Stimulated activated CD4-positive, alpha-beta T cell treated with anti-CD3 and anti-CD28 coated beads, Interleukin-2, amount 100 ng/mL, for 24 hours (primary cell): Measurements from ENCODE around the gene ULK1.

Experiments
- DNase-seq, 2 donors: peaks; one replicate each; pipeline ENCODE4 v3.0.0-alpha.2; 2020

The ULK1 gene

DNA sequence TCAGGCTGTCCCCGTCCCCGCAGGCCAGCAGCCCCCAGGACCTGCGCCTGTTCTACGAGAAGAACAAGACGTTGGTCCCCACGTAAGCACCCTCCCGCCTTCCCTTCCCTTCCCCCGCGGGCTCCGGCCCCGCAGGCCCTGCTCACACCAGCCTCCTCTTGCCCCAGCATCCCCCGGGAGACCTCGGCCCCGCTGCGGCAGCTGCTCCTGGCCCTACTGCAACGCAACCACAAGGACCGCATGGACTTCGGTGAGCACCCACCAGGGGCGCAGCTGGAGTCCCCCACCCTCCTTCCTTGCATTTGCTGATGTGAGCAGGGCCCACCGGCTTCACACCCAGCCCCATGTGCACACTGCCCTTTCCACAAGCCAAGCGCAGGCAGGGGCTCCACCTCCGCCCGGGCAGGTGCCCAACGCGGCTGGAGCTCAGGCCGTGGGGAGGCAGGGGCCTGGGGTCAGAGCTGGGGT lies 15.4 kb downstream of the ULK1 start:
- no peak for DNase-seq

- no peak for DNase-seq
Observed at GRCh38 chr12:131910302-131911027, 16.0 kb downstream of the ULK1 start.

- no peak for DNase-seq
Observed at GRCh38 chr12:131911028-131911650, 16.7 kb downstream of the ULK1 start.

DNA sequence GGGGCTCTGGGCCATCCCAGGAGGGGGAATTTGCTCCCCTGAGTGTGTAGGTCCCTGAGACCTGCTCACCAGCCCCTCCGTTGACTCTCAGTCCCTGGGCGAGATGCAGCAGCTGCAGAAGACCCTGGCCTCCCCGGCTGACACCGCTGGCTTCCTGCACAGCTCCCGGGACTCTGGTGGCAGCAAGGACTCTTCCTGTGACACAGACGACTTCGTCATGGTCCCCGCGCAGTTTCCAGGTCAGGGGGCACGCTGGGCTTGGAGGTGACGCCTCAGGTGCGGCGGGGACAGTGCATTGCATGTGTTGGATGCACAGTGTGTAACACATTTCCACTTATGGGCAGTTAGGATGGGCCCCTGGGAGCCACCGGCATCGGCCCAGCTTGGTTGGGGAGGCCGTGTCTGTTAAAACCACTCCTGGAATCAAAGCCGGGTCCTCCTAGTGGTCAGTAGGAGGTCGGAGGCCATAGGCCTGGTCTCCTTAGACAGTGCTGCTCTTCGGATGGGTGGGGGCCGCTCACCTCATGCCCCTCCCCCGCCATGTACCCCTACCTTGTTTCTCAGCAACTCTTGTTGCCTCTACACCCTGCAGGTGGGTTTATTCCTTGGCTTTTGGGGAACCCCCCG lies 17.5 kb downstream of the ULK1 start:
- DNase-seq: no peak

DNA sequence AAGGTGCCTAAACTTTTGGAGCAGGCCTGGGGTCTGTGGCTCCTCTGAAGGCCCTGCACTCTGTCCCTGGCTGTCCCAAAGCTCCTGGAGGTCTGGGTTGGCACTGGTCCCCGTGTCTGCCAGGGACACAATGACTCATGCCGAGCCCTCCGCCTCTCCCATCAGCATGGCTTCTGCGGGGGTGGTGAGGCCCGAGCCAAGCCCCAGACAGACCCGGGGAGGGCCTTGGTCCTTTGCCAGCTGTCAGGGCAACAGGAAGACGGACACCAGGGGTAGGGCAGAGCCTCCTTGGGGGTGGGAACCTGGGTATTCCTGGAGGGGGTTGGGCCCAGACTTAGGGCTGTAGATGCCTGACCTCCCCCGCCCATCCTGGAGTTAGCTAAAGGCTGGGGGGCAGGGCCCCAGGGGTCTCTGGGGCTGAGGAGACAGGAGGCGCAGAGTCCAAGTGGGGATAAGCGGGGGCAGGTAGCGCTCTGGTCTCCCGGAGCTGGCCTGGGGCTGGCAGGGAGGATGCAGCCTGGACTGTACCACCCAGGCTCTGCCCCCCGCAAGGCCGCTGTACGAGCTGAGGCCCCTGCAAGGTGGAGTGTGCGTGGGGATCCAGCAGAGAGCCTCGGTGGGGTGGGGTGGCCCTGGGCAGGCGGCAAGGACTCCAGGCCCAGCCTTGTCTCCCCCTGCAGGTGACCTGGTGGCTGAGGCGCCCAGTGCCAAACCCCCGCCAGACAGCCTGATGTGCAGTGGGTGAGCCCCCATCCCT lies 18.3 kb downstream of the ULK1 start:
- DNase-seq: no peak

DNA sequence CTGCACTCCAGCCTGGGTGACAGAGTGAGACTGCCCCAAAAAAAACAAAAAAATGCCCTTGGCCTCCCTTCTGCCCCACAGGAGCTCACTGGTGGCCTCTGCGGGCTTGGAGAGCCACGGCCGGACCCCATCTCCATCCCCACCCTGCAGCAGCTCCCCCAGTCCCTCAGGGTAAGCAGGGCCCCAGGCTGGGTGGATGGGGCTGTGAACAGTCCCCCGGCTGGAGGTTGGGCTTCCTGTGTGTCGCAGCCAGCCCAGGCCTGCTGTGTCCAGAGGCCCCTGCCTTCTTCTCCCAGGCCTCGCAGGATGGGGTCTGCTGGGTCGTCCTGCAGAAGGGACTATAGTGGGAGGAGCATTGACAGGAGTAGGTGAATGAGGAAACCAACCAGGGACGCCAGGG lies 19.2 kb downstream of the ULK1 start:
- DNase-seq: no peak

- DNase-seq: no peak
Observed at GRCh38 chr12:131914179-131914702, 19.8 kb downstream of the ULK1 start.

DNA sequence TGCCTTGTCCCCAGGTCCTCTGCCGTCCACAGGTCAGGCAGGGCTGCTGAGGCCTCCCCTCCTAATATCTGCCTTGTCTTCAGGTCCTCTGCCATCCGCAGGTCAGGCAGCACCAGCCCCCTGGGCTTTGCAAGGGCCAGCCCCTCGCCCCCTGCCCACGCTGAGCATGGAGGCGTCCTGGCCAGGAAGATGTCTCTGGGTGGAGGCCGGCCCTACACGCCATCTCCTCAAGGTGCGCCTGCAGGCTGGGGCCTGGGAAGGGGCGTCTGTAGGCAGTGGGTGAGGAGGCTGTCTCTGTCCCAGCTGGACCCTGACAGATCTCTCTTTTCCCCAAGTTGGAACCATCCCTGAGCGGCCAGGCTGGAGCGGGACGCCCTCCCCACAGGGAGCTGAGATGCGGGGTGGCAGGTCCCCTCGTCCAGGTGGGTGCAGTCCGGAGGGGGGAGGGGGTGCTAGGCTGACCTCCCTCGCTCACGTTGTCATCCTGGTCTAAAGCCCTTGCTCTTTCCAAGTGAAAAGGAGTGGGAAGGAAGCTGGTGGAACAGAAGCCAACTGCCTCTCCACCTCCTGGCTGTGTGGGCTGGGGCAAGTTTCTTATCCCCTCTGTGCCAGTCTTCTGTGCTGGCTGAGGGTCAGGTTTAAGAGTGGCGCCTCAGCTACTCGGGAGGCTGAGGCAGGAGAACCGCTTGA lies 20.7 kb downstream of the ULK1 start:
- DNase-seq: no peak

GRCh38 chr12:131915823-131916222 lies 21.4 kb downstream of the ULK1 start:
- DNase-seq: no peak

DNA sequence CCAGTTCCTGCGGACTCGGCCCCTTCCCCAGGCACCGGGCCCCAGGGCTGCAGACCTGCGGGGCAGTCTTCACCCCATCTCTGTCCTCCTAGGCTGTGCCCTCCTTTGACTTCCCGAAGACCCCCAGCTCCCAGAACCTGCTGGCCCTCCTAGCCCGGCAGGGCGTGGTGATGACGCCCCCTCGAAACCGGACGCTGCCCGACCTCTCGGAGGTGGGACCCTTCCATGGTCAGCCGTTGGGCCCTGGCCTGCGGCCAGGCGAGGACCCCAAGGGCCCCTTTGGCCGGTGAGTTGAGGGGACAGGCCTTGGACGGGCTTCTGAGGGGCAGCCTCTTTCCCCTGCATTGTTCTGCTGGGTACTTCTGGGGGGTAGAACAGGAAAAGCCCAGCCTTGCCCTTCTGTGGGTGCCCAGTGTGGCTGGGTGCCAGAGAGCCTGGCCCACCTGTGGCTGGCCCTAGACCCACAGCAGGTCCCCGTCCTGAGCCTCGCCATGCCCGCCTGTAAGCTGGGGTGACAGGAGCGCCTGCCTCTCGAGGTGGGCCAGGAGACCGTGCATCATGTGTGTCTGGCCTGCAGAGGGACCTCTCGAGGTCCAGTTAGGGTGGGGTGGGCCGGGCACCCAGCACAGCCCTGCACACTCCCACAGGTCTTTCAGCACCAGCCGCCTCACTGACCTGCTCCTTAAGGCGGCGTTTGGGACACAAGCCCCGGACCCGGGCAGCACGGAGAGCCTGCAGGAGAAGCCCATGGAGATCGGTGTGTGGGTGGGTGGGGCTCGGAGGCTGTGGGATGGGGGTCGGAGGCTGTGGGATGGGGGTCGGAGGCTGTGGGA lies 22.1 kb downstream of the ULK1 start:
- no peak for DNase-seq

DNA sequence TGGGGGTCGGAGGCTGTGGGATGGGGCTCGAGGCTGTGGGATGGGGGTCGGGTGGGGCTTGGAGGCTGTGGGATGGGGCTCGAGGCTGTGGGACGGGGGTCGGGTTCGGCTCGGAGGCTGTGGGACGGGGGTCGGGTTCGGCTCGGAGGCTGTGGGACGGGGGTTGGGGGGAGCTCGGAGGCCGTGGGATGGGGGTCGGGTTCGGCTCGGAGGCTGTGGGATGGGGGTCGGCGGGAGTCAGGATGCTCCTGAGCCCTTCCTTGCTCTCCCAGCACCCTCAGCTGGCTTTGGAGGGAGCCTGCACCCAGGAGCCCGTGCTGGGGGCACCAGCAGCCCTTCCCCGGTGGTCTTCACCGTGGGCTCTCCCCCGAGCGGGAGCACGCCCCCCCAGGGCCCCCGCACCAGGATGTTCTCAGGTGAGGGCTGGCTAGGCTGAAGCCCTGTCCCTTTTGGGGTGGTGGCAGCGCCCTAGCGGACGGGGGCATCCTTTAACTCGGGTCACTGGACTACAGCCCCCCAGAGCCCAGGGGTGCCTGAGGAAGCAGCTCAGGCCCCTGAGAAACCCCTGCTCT lies 22.8 kb downstream of the ULK1 start:
- DNase-seq: peak in 1 of 2 donors; percentile 34

DNA sequence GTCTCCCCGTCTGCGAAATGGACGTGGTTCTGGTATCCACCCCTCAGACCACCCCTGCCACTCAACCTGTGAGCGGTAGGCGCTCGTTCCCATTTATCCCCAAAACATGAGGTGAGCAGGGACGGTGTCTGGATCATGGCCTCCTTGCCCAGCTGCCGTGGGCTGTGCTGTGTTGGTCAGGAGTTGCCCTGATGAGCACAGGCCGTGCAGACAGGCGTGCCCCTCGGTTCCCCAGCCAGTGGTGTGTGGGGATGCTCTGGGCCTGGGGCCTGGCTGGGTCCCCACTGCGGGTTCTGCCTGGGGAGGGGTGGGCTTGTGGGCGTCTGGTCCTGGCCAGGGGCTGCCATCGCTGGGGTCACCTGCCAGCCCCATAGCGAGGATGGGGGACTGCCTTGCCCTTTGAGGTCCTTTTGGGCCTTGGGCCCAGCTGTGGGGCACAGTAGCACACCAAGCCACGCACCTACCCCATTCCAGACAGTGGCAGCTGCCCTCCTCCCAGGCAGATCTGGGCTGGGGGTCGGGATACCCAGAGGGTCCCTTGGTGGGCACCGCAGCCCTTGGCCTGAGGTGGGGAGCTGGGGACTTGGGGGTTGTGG lies 23.4 kb downstream of the ULK1 start:
- no peak for DNase-seq

- DNase-seq: no peak
Observed at GRCh38 chr12:131918311-131919050, 24.1 kb downstream of the ULK1 start.

DNA sequence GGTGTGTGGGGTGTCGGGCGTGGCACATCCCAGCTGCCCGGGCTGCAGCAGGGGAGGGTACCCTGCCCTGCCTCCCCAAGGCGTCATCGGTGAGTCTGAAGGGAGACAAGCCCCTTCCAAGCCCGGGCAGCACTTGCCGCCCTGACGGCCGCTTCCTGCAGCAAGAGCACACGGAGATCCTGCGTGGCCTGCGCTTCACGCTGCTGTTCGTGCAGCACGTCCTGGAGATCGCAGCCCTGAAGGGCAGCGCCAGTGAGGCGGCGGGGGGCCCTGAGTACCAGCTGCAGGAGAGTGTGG lies 24.6 kb downstream of the ULK1 start:
- no peak for DNase-seq

GRCh38 chr12:131919366-131920156 lies 25.1 kb downstream of the ULK1 start:
- DNase-seq: no peak

DNA sequence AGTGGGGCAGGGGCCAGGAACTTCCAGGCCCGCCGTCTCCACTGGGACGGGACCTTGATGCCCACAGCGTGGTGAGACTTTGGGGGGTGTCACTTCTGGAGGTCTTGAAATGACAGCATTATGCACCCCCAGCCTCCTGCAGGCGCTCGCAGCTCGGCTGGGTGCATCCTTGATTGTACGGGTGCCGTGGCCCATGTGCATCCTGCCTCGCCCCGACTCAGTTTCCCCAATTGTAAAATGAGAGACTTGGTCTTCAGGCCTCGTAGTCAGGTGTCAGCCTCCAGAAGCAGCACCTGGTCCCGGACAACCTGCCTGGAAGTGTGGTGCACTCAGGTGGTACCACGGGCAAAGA lies 25.7 kb downstream of the ULK1 start:
- DNase-seq: no peak

GRCh38 chr12:131920902-131921840 lies 26.7 kb downstream of the ULK1 start:
- no peak for DNase-seq
